Neural cell (in vitro differentiated cells): ENCODE data around the gene TBCC. TPM values are rescaled to one million over a fixed set of nuclear protein-coding genes. Genes with fewer than 3 reads are reported as not detected.

ENCODE experiments used
- H2AFZ ChIP-seq: fragments of 200-600, 300-800 bp; sonication (generic), shearing (Covaris generic); 2 replicates; pipeline ENCODE4 v1.6.0; 2014; ENCODE audit warnings: low read depth, mild to moderate bottlenecking, antibody characterized with exemption, low read length, moderate library complexity
- H3F3A ChIP-seq: fragments of 200-600 bp; shearing (Covaris generic); 2 replicates; pipeline ENCODE4 v1.6.1; 2016; ENCODE audit warnings: mild to moderate bottlenecking, moderate library complexity, mixed read lengths, antibody characterized with exemption, low read length; ENCODE audit not compliant: insufficient read depth, poor library complexity, severe bottlenecking
- H3K27ac ChIP-seq: fragments of 200-600, 300-800 bp; sonication (generic), shearing (Covaris generic); 2 replicates; pipeline ENCODE4 v1.5.1; 2014; ENCODE audit warnings: mild to moderate bottlenecking, low read length, moderate library complexity
- H3K27me3 ChIP-seq: fragments of 300-800, 200-600 bp; sonication (generic), shearing (Covaris generic); 2 replicates; pipeline ENCODE4 v1.6.0; 2014; ENCODE audit warnings: mild to moderate bottlenecking, low read depth, low read length, moderate library complexity; ENCODE audit not compliant: insufficient read depth
- H3K36me3 ChIP-seq: fragments of 300-800, 200-600 bp; sonication (generic), shearing (Covaris generic); 2 replicates; pipeline ENCODE4 v1.5.1; 2014; ENCODE audit warnings: mild to moderate bottlenecking, antibody characterized with exemption, low read length, moderate library complexity; ENCODE audit not compliant: insufficient read depth
- H3K4me2 ChIP-seq: fragments of 300-800, 200-600 bp; sonication (generic), shearing (Covaris generic); 2 replicates; pipeline ENCODE4 v1.6.0; 2014; ENCODE audit warnings: mild to moderate bottlenecking, low read length
- H3K4me3 ChIP-seq: fragments of 300-800, 200-600 bp; sonication (generic), shearing (Covaris generic); 2 replicates; pipeline ENCODE4 v1.5.1; 2014; ENCODE audit warnings: mild to moderate bottlenecking, low read length, moderate library complexity
- H3K79me2 ChIP-seq: fragments of 200-600 bp; shearing (Covaris generic); replicated peaks from 2 replicates; pipeline ENCODE4 v1.6.0; 2014; ENCODE audit warnings: mild to moderate bottlenecking, low read length, moderate library complexity; ENCODE audit not compliant: insufficient read depth
- H3K9ac ChIP-seq: fragments of 300-800, 200-600 bp; sonication (generic), shearing (Covaris generic); 2 replicates; pipeline ENCODE4 v1.6.1; 2016; ENCODE audit warnings: mild to moderate bottlenecking, low read length, mixed read lengths
- H3K9me2 ChIP-seq: fragments of 200-600 bp; shearing (Covaris generic); 2 replicates; pipeline ENCODE4 v1.6.1; 2016; ENCODE audit warnings: mild to moderate bottlenecking, low read length, mixed read lengths; ENCODE audit not compliant: insufficient read depth
- H3K9me3 ChIP-seq: fragments of 200-600, 300-800 bp; sonication (generic), shearing (Covaris generic); 2 replicates; pipeline ENCODE4 v1.6.1; 2016; ENCODE audit warnings: mild to moderate bottlenecking, mixed run types, low read length, moderate library complexity, mixed read lengths
- H4K20me1 ChIP-seq: fragments of 200-600 bp; shearing (Covaris generic); 2 replicates; pipeline ENCODE4 v1.6.1; 2016; ENCODE audit warnings: mild to moderate bottlenecking, mixed run types; ENCODE audit not compliant: insufficient read depth
- CTCF ChIP-seq: fragments of 450-650 bp; IDR thresholded peaks from 2 replicates; pipeline ENCODE4 v1.5.1; 2014; ENCODE audit warnings: antibody characterized with exemption, mild to moderate bottlenecking, moderate library complexity; ENCODE audit not compliant: poor library complexity, severe bottlenecking
- EP300 ChIP-seq: fragments of 450-650 bp; conservative IDR thresholded peaks from 2 replicates; pipeline ENCODE4 v1.6.1; 2014; ENCODE audit warnings: antibody characterized with exemption, mild to moderate bottlenecking, moderate library complexity; ENCODE audit not compliant: poor library complexity, severe bottlenecking
- EZH2 ChIP-seq: fragments of 200-600, 300-800 bp; shearing (Covaris generic), sonication (generic); IDR thresholded peaks from 2 replicates; pipeline ENCODE4 v1.6.1; 2014; ENCODE audit warnings: antibody characterized with exemption, low read length, borderline replicate concordance, mild to moderate bottlenecking; ENCODE audit not compliant: insufficient read depth, poor library complexity, severe bottlenecking
- MXI1 ChIP-seq: fragments of 450-650 bp; conservative IDR thresholded peaks from 2 replicates; pipeline ENCODE4 v1.6.1; 2014; ENCODE audit warnings: antibody characterized with exemption, mild to moderate bottlenecking; ENCODE audit not compliant: poor library complexity, severe bottlenecking
- POLR2AphosphoS5 ChIP-seq: IDR thresholded peaks from 2 replicates; pipeline ENCODE4 v1.6.1; 2012
- RAD21 ChIP-seq: fragments of 450-650 bp; conservative IDR thresholded peaks from 2 replicates; pipeline ENCODE4 v1.6.1; 2014; ENCODE audit warnings: antibody characterized with exemption, mild to moderate bottlenecking, moderate library complexity
- REST ChIP-seq: IDR thresholded peaks from 2 replicates; pipeline ENCODE4 v1.6.1; 2012; ENCODE audit warnings: borderline replicate concordance
- SMC3 ChIP-seq: fragments of 450-650 bp; conservative IDR thresholded peaks from 2 replicates; pipeline ENCODE4 v1.6.1; 2014; ENCODE audit warnings: antibody characterized with exemption, mild to moderate bottlenecking, moderate library complexity; ENCODE audit not compliant: poor library complexity
- TAF1 ChIP-seq: IDR thresholded peaks from 2 replicates; pipeline ENCODE4 v1.6.1; 2012; ENCODE audit warnings: low read depth
- polyA plus RNA-seq: library from polyadenylated mRNA; depleted of rRNA; stranded (reverse); fragments of >200 nt; gene quantifications from 2 replicates; pipeline ENCODE4 v1.2.3, GENCODE V29; 2014

TBCC gene
- polyA plus RNA-seq, 1 donor from 2014 or later = 112 TPM

GRCh38 chr6:42720739-42721138 lies 25.2 kb downstream of the TBCC start:
- Histone ChIP-seq H3K36me3 (no peaks in the 10 kb centered on the region), H3F3A (no peaks in the 10 kb centered on the region), H3K9me2 (no peaks in the 10 kb centered on the region), H3K27ac (no peak overlapping the region), H3K27me3 (no peaks in the 10 kb centered on the region), H3K79me2 (no peaks in the 10 kb centered on the region), H3K4me2 (no peak overlapping the region), H3K9me3 (no peaks in the 10 kb centered on the region), H2AFZ (no peak overlapping the region), H3K4me3 (no peak overlapping the region), H4K20me1 (no peaks in the 10 kb centered on the region), H3K9ac (no peak overlapping the region)
- no peak for TF ChIP-seq MXI1
- TF ChIP-seq EP300 = no peak
- no peak for TF ChIP-seq RAD21
- TF ChIP-seq CTCF = no peak
- TF ChIP-seq TAF1 = no peak
- TF ChIP-seq SMC3 = no peak
- no peak for TF ChIP-seq POLR2AphosphoS5
- no peak for TF ChIP-seq REST
- no peak for TF ChIP-seq EZH2

- Histone ChIP-seq H3K79me2 (no peaks in the 10 kb centered on the region), H3K36me3 (no peaks in the 10 kb centered on the region), H2AFZ (no peak overlapping the region), H3K4me2 (no peak overlapping the region), H3F3A (no peaks in the 10 kb centered on the region), H3K27me3 (no peaks in the 10 kb centered on the region), H4K20me1 (no peaks in the 10 kb centered on the region), H3K27ac (no peak overlapping the region), H3K9ac (no peak overlapping the region), H3K9me2 (no peaks in the 10 kb centered on the region), H3K9me3 (no peaks in the 10 kb centered on the region), H3K4me3 (no peak overlapping the region)
- no peak for TF ChIP-seq POLR2AphosphoS5
- no peak for TF ChIP-seq SMC3
- TF ChIP-seq EZH2 = no peak
- no peak for TF ChIP-seq TAF1
- no peak for TF ChIP-seq MXI1
- TF ChIP-seq REST = no peak
- TF ChIP-seq EP300 = no peak
- no peak for TF ChIP-seq RAD21
- no peak for TF ChIP-seq CTCF
Measured at GRCh38 chr6:42715871-42716270, 30.0 kb downstream of the TBCC start.
